ENCODE measurements around the gene RBM26.

RBM26 gene

DNA sequence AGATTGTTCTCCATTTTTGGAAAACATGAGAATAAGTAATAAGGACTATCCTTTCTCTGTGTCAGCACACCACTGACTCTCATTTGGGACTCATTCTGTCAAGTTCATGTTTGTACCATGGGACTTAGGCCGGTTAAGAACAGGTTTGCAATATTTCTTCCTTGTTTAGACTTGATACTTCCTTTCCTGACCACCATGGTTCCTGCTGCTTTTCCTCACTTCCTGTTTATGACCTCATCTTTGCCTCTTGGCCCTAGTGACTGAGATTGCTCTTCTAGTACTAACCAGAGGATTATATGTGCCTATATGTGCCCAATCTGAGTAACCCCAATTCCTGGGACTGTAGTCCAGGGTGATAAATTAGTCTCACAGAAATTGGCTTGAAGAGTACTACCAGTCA, 42.4 kb upstream of the RBM26 start:
- TF ChIP-seq, protein P1, sequence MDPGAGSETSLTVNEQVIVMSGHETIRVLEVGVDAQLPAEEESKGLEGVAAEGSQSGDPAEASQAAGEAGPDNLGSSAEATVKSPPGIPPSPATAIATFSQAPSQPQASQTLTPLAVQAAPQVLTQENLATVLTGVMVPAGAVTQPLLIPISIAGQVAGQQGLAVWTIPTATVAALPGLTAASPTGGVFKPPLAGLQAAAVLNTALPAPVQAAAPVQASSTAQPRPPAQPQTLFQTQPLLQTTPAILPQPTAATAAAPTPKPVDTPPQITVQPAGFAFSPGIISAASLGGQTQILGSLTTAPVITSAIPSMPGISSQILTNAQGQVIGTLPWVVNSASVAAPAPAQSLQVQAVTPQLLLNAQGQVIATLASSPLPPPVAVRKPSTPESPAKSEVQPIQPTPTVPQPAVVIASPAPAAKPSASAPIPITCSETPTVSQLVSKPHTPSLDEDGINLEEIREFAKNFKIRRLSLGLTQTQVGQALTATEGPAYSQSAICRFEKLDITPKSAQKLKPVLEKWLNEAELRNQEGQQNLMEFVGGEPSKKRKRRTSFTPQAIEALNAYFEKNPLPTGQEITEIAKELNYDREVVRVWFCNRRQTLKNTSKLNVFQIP (CRISPR knock-in tag; IDR thresholded peaks at IDR 0.05; ENCODE audit: borderline replicate concordance, low read depth) = no peak
- no peak for TF ChIP-seq GLIS3 (CRISPR knock-in tag; IDR thresholded peaks at IDR 0.05)
- TF ChIP-seq ARNTL (CRISPR knock-in tag; IDR thresholded peaks at IDR 0.05; ENCODE audit: borderline replicate concordance, low read depth) = no peak
- no peak for TF ChIP-seq ZFP30 (CRISPR knock-in tag; IDR thresholded peaks at IDR 0.05)
- TF ChIP-seq ZFP3 (CRISPR knock-in tag; IDR thresholded peaks at IDR 0.05) = no peak
- no peak for ATAC-seq

DNA sequence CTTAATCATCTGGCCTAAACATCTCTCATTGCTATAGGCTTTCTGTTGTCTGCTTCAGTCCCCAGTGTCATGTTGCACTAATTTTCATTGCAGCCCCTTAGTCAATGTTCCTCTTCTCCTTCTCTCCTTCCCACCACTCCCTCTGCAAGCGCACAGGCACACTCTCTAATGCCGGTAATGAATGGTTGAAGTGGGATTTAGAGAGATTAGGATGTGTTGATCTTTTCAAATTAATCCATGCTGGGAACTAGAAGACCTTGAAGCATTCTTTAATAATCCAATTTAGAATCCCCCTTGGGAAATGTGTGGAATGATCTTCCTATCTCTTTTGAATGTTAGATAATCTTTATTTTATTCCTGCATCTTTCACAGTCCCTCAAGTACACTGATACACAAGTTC, 41.7 kb upstream of the RBM26 start:
- ATAC-seq = no peak
- TF ChIP-seq ZNF70 (CRISPR knock-in tag; IDR thresholded peaks at IDR 0.05) (no peak), RARB (CRISPR knock-in tag; IDR thresholded peaks at IDR 0.05) (no peak), TOX (CRISPR knock-in tag; IDR thresholded peaks at IDR 0.05; ENCODE audit: borderline replicate concordance) (no peak), OSR1 (CRISPR knock-in tag; IDR thresholded peaks at IDR 0.05) (no peak), TCF4 (CRISPR knock-in tag; IDR thresholded peaks at IDR 0.05; ENCODE audit: borderline replicate concordance) (no peak)
- TF ChIP-seq, protein P1 (CRISPR knock-in tag; IDR thresholded peaks at IDR 0.05; ENCODE audit: borderline replicate concordance, low read depth) = no peak
- TF ChIP-seq, protein P2, sequence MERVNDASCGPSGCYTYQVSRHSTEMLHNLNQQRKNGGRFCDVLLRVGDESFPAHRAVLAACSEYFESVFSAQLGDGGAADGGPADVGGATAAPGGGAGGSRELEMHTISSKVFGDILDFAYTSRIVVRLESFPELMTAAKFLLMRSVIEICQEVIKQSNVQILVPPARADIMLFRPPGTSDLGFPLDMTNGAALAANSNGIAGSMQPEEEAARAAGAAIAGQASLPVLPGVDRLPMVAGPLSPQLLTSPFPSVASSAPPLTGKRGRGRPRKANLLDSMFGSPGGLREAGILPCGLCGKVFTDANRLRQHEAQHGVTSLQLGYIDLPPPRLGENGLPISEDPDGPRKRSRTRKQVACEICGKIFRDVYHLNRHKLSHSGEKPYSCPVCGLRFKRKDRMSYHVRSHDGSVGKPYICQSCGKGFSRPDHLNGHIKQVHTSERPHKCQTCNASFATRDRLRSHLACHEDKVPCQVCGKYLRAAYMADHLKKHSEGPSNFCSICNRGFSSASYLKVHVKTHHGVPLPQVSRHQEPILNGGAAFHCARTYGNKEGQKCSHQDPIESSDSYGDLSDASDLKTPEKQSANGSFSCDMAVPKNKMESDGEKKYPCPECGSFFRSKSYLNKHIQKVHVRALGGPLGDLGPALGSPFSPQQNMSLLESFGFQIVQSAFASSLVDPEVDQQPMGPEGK (CRISPR knock-in tag; IDR thresholded peaks at IDR 0.05; ENCODE audit: borderline replicate concordance) = no peak
- TF ChIP-seq, protein P3, sequence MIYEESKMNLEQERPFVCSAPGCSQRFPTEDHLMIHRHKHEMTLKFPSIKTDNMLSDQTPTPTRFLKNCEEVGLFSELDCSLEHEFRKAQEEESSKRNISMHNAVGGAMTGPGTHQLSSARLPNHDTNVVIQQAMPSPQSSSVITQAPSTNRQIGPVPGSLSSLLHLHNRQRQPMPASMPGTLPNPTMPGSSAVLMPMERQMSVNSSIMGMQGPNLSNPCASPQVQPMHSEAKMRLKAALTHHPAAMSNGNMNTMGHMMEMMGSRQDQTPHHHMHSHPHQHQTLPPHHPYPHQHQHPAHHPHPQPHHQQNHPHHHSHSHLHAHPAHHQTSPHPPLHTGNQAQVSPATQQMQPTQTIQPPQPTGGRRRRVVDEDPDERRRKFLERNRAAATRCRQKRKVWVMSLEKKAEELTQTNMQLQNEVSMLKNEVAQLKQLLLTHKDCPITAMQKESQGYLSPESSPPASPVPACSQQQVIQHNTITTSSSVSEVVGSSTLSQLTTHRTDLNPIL (CRISPR knock-in tag; IDR thresholded peaks at IDR 0.05; ENCODE audit: low read depth) = no peak

DNA sequence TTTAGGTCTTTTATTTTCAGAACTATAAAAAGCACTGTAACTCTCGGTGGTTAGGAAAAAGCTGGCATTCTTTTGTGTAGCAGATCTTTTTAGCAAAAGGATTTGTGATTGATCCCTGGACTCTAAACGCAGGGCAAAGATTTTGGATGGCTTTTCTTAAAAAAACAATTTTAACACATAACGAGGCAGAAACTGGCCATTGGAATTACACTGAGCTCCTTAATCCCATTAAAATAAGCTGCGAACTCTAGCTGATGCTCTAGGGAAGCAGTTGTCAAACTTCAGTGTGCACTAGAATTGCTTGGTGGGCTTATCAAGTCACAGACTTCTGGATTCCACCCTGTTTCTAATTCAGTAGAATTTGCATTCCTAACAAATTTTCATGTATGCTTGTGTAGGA, 41.1 kb upstream of the RBM26 start:
- TF ChIP-seq, protein P2 (CRISPR knock-in tag; IDR thresholded peaks at IDR 0.05; ENCODE audit: borderline replicate concordance) = no peak
- TF ChIP-seq, protein P4, sequence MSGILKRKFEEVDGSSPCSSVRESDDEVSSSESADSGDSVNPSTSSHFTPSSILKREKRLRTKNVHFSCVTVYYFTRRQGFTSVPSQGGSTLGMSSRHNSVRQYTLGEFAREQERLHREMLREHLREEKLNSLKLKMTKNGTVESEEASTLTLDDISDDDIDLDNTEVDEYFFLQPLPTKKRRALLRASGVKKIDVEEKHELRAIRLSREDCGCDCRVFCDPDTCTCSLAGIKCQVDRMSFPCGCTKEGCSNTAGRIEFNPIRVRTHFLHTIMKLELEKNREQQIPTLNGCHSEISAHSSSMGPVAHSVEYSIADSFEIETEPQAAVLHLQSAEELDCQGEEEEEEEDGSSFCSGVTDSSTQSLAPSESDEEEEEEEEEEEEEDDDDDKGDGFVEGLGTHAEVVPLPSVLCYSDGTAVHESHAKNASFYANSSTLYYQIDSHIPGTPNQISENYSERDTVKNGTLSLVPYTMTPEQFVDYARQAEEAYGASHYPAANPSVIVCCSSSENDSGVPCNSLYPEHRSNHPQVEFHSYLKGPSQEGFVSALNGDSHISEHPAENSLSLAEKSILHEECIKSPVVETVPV (CRISPR knock-in tag; IDR thresholded peaks at IDR 0.05) = no peak
- ATAC-seq = no peak

DNA sequence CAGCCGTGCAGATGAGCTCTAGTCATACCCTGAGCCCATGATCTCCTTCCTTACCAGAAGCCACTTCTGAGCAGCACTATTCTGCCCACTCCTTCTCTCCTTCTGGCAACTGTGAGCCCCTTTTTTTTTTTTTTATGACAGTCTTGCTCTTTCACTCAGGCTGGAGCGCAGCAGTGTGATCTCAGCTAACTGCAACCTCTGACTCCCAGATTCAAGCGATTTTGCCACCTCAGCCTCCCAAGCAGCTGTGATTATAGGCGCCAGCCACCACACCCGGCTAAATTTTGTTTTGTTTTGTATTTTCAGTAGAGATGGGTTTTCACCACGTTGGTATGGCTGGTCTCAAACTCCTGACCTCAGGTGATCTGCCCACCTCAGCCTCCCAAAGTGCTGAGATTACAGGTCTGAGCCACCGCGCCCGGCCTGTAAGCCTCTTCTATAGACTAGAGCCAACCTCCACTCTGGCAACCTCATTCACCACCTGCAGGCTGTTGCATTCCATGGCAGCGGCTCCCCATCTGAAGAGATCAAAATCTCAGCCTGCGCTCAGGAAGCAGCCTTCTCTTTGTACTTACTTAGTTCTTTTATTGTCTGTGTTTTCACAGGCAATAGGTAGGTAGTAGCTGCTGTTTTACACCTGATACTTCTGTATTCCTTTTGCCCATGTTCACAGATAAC, 40.1 kb upstream of the RBM26 start:
- ATAC-seq = no peak
- TF ChIP-seq, protein P1 (CRISPR knock-in tag; IDR thresholded peaks at IDR 0.05; ENCODE audit: borderline replicate concordance, low read depth) = no peak
- TF ChIP-seq ESRRG (CRISPR knock-in tag; IDR thresholded peaks at IDR 0.05) (no peak), GLIS3 (CRISPR knock-in tag; IDR thresholded peaks at IDR 0.05) (no peak), ZNF8 (CRISPR knock-in tag; IDR thresholded peaks at IDR 0.05) (no peak), ZNF565 (CRISPR knock-in tag; conservative IDR thresholded peaks at IDR 0.05; ENCODE audit: low read depth) (no peak), ZFP30 (CRISPR knock-in tag; IDR thresholded peaks at IDR 0.05) (no peak), ZNF70 (CRISPR knock-in tag; IDR thresholded peaks at IDR 0.05) (no peak), ZFP3 (CRISPR knock-in tag; IDR thresholded peaks at IDR 0.05) (no peak), BACH2 (CRISPR knock-in tag; IDR thresholded peaks at IDR 0.05; ENCODE audit: borderline replicate concordance) (no peak)
- TF ChIP-seq, protein P4 (CRISPR knock-in tag; IDR thresholded peaks at IDR 0.05) = no peak
- TF ChIP-seq, protein P5, sequence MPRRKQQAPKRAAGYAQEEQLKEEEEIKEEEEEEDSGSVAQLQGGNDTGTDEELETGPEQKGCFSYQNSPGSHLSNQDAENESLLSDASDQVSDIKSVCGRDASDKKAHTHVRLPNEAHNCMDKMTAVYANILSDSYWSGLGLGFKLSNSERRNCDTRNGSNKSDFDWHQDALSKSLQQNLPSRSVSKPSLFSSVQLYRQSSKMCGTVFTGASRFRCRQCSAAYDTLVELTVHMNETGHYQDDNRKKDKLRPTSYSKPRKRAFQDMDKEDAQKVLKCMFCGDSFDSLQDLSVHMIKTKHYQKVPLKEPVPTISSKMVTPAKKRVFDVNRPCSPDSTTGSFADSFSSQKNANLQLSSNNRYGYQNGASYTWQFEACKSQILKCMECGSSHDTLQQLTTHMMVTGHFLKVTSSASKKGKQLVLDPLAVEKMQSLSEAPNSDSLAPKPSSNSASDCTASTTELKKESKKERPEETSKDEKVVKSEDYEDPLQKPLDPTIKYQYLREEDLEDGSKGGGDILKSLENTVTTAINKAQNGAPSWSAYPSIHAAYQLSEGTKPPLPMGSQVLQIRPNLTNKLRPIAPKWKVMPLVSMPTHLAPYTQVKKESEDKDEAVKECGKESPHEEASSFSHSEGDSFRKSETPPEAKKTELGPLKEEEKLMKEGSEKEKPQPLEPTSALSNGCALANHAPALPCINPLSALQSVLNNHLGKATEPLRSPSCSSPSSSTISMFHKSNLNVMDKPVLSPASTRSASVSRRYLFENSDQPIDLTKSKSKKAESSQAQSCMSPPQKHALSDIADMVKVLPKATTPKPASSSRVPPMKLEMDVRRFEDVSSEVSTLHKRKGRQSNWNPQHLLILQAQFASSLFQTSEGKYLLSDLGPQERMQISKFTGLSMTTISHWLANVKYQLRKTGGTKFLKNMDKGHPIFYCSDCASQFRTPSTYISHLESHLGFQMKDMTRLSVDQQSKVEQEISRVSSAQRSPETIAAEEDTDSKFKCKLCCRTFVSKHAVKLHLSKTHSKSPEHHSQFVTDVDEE (CRISPR knock-in tag; IDR thresholded peaks at IDR 0.05) = no peak
